Smooth muscle cell of trachea (primary cell): ENCODE results near the gene SLC9C2. TPM values are rescaled to one million over a fixed set of nuclear protein-coding genes. Genes with fewer than 3 reads are reported as not detected.

Source experiments
- total RNA-seq: library from RNA; depleted of rRNA; stranded (reverse); fragments of >200 nt; gene quantifications from 2 replicates; pipeline ENCODE4 v1.2.1, GENCODE V29; 2014

Gene SLC9C2
- not detected in 2 replicates for total RNA-seq

GRCh38 chr1:173603056-173603591 is at the start of gene SLC9C2:
SLC9C2 (minus strand) TSS chr1:173603072; CDS start chr1:173601776, 1,296 bp downstream.

GRCh38 chr1:173635116-173635515 is 32.2 kb upstream of the SLC9C2 start, which contains the start of gene TEX50:
TEX50 (plus strand) TSS chr1:173635338; CDS start chr1:173635522, 184 bp downstream.

GRCh38 chr1:173477286-173478093 is 125.4 kb downstream of the SLC9C2 start, which contains the start of gene PRDX6:
PRDX6 (plus strand) TSS chr1:173477335; CDS start chr1:173477398, 63 bp downstream.

Other genes starting within 250 kb of the SLC9C2 start
- 192 and 227 TPM in 2 replicates for gene PRDX6, start 125.7 kb downstream of the SLC9C2 start, total RNA-seq
- not detected in 2 replicates for gene TEX50, start 32.3 kb upstream of the SLC9C2 start, total RNA-seq
- 0.29 and 0.83 TPM in 2 replicates for gene ANKRD45, start 66.8 kb upstream of the SLC9C2 start, total RNA-seq
- 41.0 and 52.9 TPM in 2 replicates for gene KLHL20, start 111.9 kb upstream of the SLC9C2 start, total RNA-seq
- gene DARS2, start 221.6 kb upstream of the SLC9C2 start, total RNA-seq, result 20.0 and 31.0 TPM in 2 replicates
- 7.8 and 25.6 TPM in 2 replicates for gene CENPL, start 221.8 kb upstream of the SLC9C2 start, total RNA-seq